ENCODE measurements around the gene PTPRN2. TPM values are rescaled to one million over a fixed set of nuclear protein-coding genes. Genes with fewer than 3 reads are reported as not detected.

Gene PTPRN2
- total and polyA plus RNA-seq, 2 donors (not counting 3 experiments of a cell fraction or from before 2014, with no cell fraction given): 0.62 to 0.88 TPM

DNA sequence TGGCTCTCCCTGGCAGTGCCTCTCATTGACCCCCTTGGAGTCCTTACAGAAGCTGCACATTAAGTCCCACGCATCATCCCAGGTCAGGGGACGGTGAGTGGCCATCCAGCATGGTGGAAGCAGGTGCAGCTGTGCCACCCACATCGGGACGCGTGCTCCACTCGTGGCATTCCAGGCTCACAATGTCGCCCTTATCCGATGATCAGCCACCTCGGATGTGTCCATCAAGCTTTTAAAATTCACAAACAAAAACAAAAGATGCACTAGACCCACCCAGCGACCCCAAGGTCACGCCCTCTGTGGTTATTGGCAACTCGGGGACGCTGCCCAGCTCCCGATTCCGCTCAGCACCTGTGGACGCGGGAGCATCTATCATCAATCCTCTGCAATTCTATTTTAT lies 530.9 kb downstream of the PTPRN2 start:
- CTCF ChIA-PET: no interaction called here
- no TSS peak for BruUV-seq (replicated peaks)

DNA sequence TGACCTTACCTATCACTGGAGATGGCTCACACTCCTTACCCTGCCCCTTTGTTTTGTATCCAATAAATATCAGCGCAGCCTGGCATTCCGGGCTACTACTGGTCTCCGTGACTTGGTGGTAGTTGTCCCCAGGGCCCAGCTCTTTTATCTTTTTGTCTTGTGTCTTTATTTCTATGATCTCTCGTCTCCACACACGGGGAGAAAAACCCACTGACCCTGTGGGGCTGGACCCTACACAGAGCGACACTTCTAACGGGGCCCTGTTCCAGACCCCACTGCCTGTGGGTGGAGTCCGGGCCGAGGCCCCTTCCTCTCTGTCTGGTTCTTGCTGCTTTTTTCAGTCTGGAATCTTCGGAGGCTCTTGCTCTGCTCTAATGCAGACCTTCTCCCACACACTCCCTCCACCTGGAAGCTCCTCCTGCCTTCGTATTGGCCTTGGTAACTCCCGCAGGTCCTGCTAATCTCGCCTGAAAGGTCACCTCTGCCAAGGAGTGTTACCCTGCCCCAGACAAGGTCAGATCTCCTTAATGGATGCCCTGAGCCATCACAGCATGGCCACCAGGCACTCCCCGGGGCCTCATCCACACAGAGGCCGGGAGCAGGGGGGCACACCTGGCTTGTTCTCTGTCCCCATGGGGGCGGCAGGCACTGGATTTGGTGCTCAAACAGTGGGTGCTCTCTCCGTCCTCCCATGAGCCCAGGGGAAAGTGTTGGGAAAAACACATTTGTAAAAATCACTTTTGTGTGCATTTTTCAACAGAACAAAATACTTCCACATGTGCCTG lies 531.7 kb downstream of the PTPRN2 start:
- Histone ChIP-seq H3K4me1 (ENCODE audit: control insufficient read depth, extremely low read depth, insufficient read depth, low read length) (no peaks in the 10 kb centered on the region), H3K4me2 (ENCODE audit: insufficient read depth, low read length) (no peak overlapping the region), H2AFZ (ENCODE audit: low read depth, low read length) (no peak overlapping the region), H3K9me3 (replicated peaks; ENCODE audit: control insufficient read depth, insufficient read depth, low read length) (peaks cover 8% of the 10 kb centered on the region), H4K20me1 (replicated peaks; ENCODE audit: control insufficient read depth, extremely low read depth, insufficient read depth, low read length) (no peaks in the 10 kb centered on the region), H3K27ac (ENCODE audit: insufficient read depth, low read depth, low read length) (no peak overlapping the region), H3K36me3 (ENCODE audit: control insufficient read depth in 2 of 2, extremely low read depth in 1 of 2, insufficient read depth in 2 of 2, low read length in 2 of 2) (no peaks in the 10 kb centered on the region), H3K9me1 (replicated peaks; ENCODE audit: control insufficient read depth, extremely low read depth, insufficient read depth, low read length) (no peaks in the 10 kb centered on the region), H3K4me3 (replicated peaks in 1 of 3; ENCODE audit: insufficient read depth in 1 of 3, low read depth in 1 of 3, low read length in 3 of 3) (no peak overlapping the region), H3K79me2 (ENCODE audit: control insufficient read depth, insufficient read depth, low read length) (no peaks in the 10 kb centered on the region), H3K27me3 (ENCODE audit: control insufficient read depth in 2 of 2, insufficient read depth in 2 of 2, low read length in 2 of 2) (no peaks in the 10 kb centered on the region), H3K9ac (replicated peaks; ENCODE audit: extremely low read depth, insufficient read depth, low read length) (no peak overlapping the region)
- dilution Hi-C loops (cut with MboI; ENCODE audit: extremely low pct_ligation_motif_present, low sequenced_read_pairs) (no loop called here), intact Hi-C loops (cut with micrococcal nuclease) (no loop called here)
- no TSS peak for BruUV-seq (replicated peaks)
- TF ChIP-seq, protein P1, sequence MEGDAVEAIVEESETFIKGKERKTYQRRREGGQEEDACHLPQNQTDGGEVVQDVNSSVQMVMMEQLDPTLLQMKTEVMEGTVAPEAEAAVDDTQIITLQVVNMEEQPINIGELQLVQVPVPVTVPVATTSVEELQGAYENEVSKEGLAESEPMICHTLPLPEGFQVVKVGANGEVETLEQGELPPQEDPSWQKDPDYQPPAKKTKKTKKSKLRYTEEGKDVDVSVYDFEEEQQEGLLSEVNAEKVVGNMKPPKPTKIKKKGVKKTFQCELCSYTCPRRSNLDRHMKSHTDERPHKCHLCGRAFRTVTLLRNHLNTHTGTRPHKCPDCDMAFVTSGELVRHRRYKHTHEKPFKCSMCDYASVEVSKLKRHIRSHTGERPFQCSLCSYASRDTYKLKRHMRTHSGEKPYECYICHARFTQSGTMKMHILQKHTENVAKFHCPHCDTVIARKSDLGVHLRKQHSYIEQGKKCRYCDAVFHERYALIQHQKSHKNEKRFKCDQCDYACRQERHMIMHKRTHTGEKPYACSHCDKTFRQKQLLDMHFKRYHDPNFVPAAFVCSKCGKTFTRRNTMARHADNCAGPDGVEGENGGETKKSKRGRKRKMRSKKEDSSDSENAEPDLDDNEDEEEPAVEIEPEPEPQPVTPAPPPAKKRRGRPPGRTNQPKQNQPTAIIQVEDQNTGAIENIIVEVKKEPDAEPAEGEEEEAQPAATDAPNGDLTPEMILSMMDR (IDR thresholded peaks at IDR 0.05; ENCODE audit: extremely low read depth in 1 of 2, insufficient read depth in 1 of 2, low read depth in 1 of 2, low read length in 2 of 2): no peak
- TF ChIP-seq FOS (IDR thresholded peaks at IDR 0.05; ENCODE audit: borderline replicate concordance, insufficient read depth, low read length): no peak
- no peak for TF ChIP-seq EZH2 (IDR thresholded peaks at IDR 0.05; ENCODE audit: borderline replicate concordance, low read depth, low read length, severe bottlenecking)
- TF ChIP-seq GATA2 (IDR thresholded peaks at IDR 0.05; ENCODE audit: insufficient read depth, insufficient read length, low read depth, low read length): no peak
- TF ChIP-seq, protein P2, sequence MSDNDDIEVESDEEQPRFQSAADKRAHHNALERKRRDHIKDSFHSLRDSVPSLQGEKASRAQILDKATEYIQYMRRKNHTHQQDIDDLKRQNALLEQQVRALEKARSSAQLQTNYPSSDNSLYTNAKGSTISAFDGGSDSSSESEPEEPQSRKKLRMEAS (IDR thresholded peaks at IDR 0.05; ENCODE audit: insufficient read depth, insufficient read length): no peak
- no peak for TF ChIP-seq POLR2A (IDR thresholded peaks at IDR 0.05; ENCODE audit: low read depth, low read length)
- no peak for TF ChIP-seq POLR2AphosphoS5 (IDR thresholded peaks at IDR 0.05; ENCODE audit: insufficient read depth, low read depth, low read length)
- no peak for TF ChIP-seq MYC (IDR thresholded peaks at IDR 0.05; ENCODE audit: low read depth, low read length)
- no peak for TF ChIP-seq JUN (IDR thresholded peaks at IDR 0.05; ENCODE audit: borderline replicate concordance, insufficient read depth, insufficient read length, low read depth)
- ChIA-PET CTCF (no interaction called here), POLR2A (no interaction called here)
- FAIRE-seq (no peak), DNase-seq (ENCODE audit: low read depth, low spot score) (no peak)

More for the DNA sequence above, 530.9 kb downstream of the PTPRN2 start:
- no peak overlapping the region for H3K4me2 ChIP-seq (ENCODE audit: insufficient read depth, low read length)
- no peak overlapping the region for H3K27ac ChIP-seq (ENCODE audit: insufficient read depth, low read depth, low read length)
- no peaks in the 10 kb centered on the region for H3K9me1 ChIP-seq (replicated peaks; ENCODE audit: control insufficient read depth, extremely low read depth, insufficient read depth, low read length)
- H3K9ac ChIP-seq (replicated peaks; ENCODE audit: extremely low read depth, insufficient read depth, low read length): no peak overlapping the region
- H3K4me1 ChIP-seq (ENCODE audit: control insufficient read depth, extremely low read depth, insufficient read depth, low read length): no peaks in the 10 kb centered on the region
- FAIRE-seq (no peak), DNase-seq (ENCODE audit: low read depth, low spot score) (no peak)
- no peak overlapping the region for H2AFZ ChIP-seq (ENCODE audit: low read depth, low read length)
- no peaks in the 10 kb centered on the region for H3K79me2 ChIP-seq (ENCODE audit: control insufficient read depth, insufficient read depth, low read length)
- no peak overlapping the region for H3K4me3 ChIP-seq (replicated peaks in 1 of 3; ENCODE audit: insufficient read depth in 1 of 3, low read depth in 1 of 3, low read length in 3 of 3)
- no peak for TF ChIP-seq EZH2 (IDR thresholded peaks at IDR 0.05; ENCODE audit: borderline replicate concordance, low read depth, low read length, severe bottlenecking)
- no peak for TF ChIP-seq GATA2 (IDR thresholded peaks at IDR 0.05; ENCODE audit: insufficient read depth, insufficient read length, low read depth, low read length)
- TF ChIP-seq MYC (IDR thresholded peaks at IDR 0.05; ENCODE audit: low read depth, low read length): no peak
- no peak for TF ChIP-seq POLR2AphosphoS5 (IDR thresholded peaks at IDR 0.05; ENCODE audit: insufficient read depth, low read depth, low read length)
- no peak for TF ChIP-seq JUN (IDR thresholded peaks at IDR 0.05; ENCODE audit: borderline replicate concordance, insufficient read depth, insufficient read length, low read depth)
- TF ChIP-seq, protein P2 (IDR thresholded peaks at IDR 0.05; ENCODE audit: insufficient read depth, insufficient read length): no peak
- H3K27me3 ChIP-seq (ENCODE audit: control insufficient read depth in 2 of 2, insufficient read depth in 2 of 2, low read length in 2 of 2): no peaks in the 10 kb centered on the region
- POLR2A ChIA-PET: no interaction called here
- H3K36me3 ChIP-seq (ENCODE audit: control insufficient read depth in 2 of 2, extremely low read depth in 1 of 2, insufficient read depth in 2 of 2, low read length in 2 of 2): no peaks in the 10 kb centered on the region
- peaks cover 8% of the 10 kb centered on the region for H3K9me3 ChIP-seq (replicated peaks; ENCODE audit: control insufficient read depth, insufficient read depth, low read length)
- intact Hi-C loops (cut with micrococcal nuclease): no loop called here
- H4K20me1 ChIP-seq (replicated peaks; ENCODE audit: control insufficient read depth, extremely low read depth, insufficient read depth, low read length): no peaks in the 10 kb centered on the region
- dilution Hi-C loops (cut with MboI; ENCODE audit: extremely low pct_ligation_motif_present, low sequenced_read_pairs): no loop called here

Measured in endothelial cell of umbilical vein (primary cell).